Measurements from ENCODE around the gene ZNF718. TPM values are rescaled to one million over a fixed set of nuclear protein-coding genes. Genes with fewer than 3 reads are reported as not detected.

Gene ZNF718
- total and polyA plus RNA-seq, 2 of the 8 experiments (the other 6 are each of a cell fraction or from before 2014, with no cell fraction given): 3.3 to 19.5 TPM

DNA sequence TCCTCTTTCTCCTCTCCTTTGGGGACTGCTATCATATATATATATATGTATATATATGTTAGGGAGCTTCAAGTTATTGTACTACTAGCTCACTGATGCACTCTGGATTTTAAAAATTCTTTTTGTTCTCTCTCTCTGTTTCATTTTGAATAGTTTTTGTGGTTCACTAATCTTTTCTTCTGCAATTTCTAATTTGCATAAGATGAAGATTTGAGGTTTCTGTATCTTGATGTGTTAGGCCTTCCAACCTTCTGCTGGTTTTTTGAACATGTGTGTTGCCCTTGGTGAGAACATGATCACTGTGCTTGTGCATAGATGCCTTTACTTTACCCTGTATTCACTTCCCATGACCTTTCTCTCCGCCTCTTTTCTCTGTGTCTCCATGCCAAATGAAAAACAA lies 7.8 kb upstream of the ZNF718 start:
- no peak overlapping the region for H3K4me3 ChIP-seq (ENCODE audit: extremely low read depth in 1 of 4, insufficient read depth in 2 of 4, low read depth in 3 of 4, low read length in 4 of 4)
- H2BK12ac ChIP-seq (ENCODE audit: low read depth, low read length): no peak overlapping the region
- no peak for TF ChIP-seq CEBPB (IDR thresholded peaks at IDR 0.05; ENCODE audit: low read depth, low read length)
- no peak for TF ChIP-seq SUZ12 (IDR thresholded peaks at IDR 0.05; ENCODE audit: low read length)
- no peak for TF ChIP-seq SIN3A (conservative IDR thresholded peaks at IDR 0.05 in 1 of 2, IDR thresholded peaks at IDR 0.05 in 1 of 2; ENCODE audit: low read depth in 1 of 2, low read length in 2 of 2)
- no peak for TF ChIP-seq TEAD4 (IDR thresholded peaks at IDR 0.05; ENCODE audit: low read depth, low read length)
- no peak for TF ChIP-seq POLR2A (IDR thresholded peaks at IDR 0.05; ENCODE audit: control extremely low read depth in 1 of 2, low read depth in 2 of 2, low read length in 2 of 2)
- TF ChIP-seq, protein P1, sequence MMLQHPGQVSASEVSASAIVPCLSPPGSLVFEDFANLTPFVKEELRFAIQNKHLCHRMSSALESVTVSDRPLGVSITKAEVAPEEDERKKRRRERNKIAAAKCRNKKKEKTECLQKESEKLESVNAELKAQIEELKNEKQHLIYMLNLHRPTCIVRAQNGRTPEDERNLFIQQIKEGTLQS (IDR thresholded peaks at IDR 0.05; ENCODE audit: insufficient read depth, low read depth, low read length): no peak
- no peak for TF ChIP-seq SIRT6 (IDR thresholded peaks at IDR 0.05; ENCODE audit: low read length)
- H4K20me1 ChIP-seq (replicated peaks in 1 of 2; ENCODE audit: control insufficient read depth in 1 of 2, insufficient read depth in 2 of 2, low read length in 2 of 2): no peaks in the 10 kb centered on the region
- H4K5ac ChIP-seq (ENCODE audit: insufficient read length, low read depth, low read length): no peak overlapping the region
- H3K9ac ChIP-seq (replicated peaks in 1 of 4; ENCODE audit: extremely low read depth in 1 of 4, low read depth in 3 of 4, low read length in 3 of 4): no peak overlapping the region
- no peaks in the 10 kb centered on the region; a peak in 1 of 4 replicates for H3K9me3 ChIP-seq (ENCODE audit: insufficient read depth in 2 of 2, low read depth in 1 of 2, low read length in 1 of 2)
- no peak overlapping the region for H2AK5ac ChIP-seq (ENCODE audit: low read depth, low read length)
- H3K23me2 ChIP-seq (ENCODE audit: low read depth, low read length): no peaks in the 10 kb centered on the region
- DNase-seq (ENCODE audit: low read depth in 1 of 2, low spot score in 2 of 2): no peak
- no peak overlapping the region for H2BK120ac ChIP-seq (replicated peaks; ENCODE audit: low read depth, low read length)
- no peak overlapping the region for H3K27ac ChIP-seq (ENCODE audit: low read depth, low read length)
- H3K79me1 ChIP-seq (ENCODE audit: low read depth, low read length): no peaks in the 10 kb centered on the region
- no peak overlapping the region for H3K18ac ChIP-seq (ENCODE audit: extremely low read depth, low read length)
- H3K79me2 ChIP-seq (ENCODE audit: control insufficient read depth in 1 of 2, insufficient read depth in 2 of 2, low read length in 2 of 2): no peaks in the 10 kb centered on the region
- no peak overlapping the region for H3K4me2 ChIP-seq (ENCODE audit: insufficient read depth in 1 of 2, low read depth in 2 of 2, low read length in 2 of 2)
- ChIA-PET CTCF (ENCODE audit: partially characterized antibody) (interaction anchor here (1.3 kb wide), 1 partner anchor 8 kb away, joined by 4 read pairs; the partner anchor contains the start of gene ZNF718), POLR2A (ENCODE audit: partially characterized antibody) (interaction anchor here (0.9 to 1.1 kb wide), 2 partner anchors 8 to 19 kb away, joined by 3 to 5 read pairs; partner anchors contain the start of gene ZNF718)
- no peak overlapping the region for H2BK5ac ChIP-seq (ENCODE audit: low read depth, low read length)
- H2BK20ac ChIP-seq (ENCODE audit: low read length): no peak overlapping the region
- no peak for FAIRE-seq
- no peaks in the 10 kb centered on the region for H3K27me3 ChIP-seq (replicated peaks in 1 of 4; ENCODE audit: control insufficient read depth in 3 of 4, extremely low read depth in 1 of 4, insufficient read depth in 3 of 4, low read length in 3 of 4)
- WGBS, 2 experiments (ENCODE audit: extremely low coverage in 1 of 2, insufficient coverage in 1 of 2, insufficient read length in 1 of 2, insufficient replicate concordance in 2 of 2, low coverage in 1 of 2, low lambda C conversion rate in 2 of 2, missing lambda C conversion rate in 1 of 2): 75% methylated on average over 1 of the region's 1 CpG; no CpG with 5 or more reads in 1 of the 2 experiments
- H4K8ac ChIP-seq (ENCODE audit: extremely low read depth, insufficient read depth, low read length): no peak overlapping the region
- H3K14ac ChIP-seq (ENCODE audit: insufficient read length): no peak overlapping the region
- no peak overlapping the region for H2BK15ac ChIP-seq (ENCODE audit: low read length)
- no peaks in the 10 kb centered on the region for H3K4me1 ChIP-seq (replicated peaks in 1 of 4; ENCODE audit: control insufficient read depth in 3 of 4, insufficient read depth in 4 of 4, low read length in 3 of 4)
- H2AFZ ChIP-seq (ENCODE audit: low read length): no peak overlapping the region
- no peaks in the 10 kb centered on the region for H3K36me3 ChIP-seq (ENCODE audit: control insufficient read depth in 2 of 4, insufficient read depth in 4 of 4, low read length in 3 of 4)
- no peak overlapping the region for H3K56ac ChIP-seq (replicated peaks; ENCODE audit: insufficient read length, low read depth, low read length)
- no peak overlapping the region for H3K23ac ChIP-seq (ENCODE audit: insufficient read length)
- H3K4ac ChIP-seq (replicated peaks; ENCODE audit: insufficient read length, low read depth, low read length): no peak overlapping the region
- H4K91ac ChIP-seq (replicated peaks; ENCODE audit: insufficient read length, low read length): no peak overlapping the region
